ENCODE results near the gene EIF1B.

EIF1B gene

DNA sequence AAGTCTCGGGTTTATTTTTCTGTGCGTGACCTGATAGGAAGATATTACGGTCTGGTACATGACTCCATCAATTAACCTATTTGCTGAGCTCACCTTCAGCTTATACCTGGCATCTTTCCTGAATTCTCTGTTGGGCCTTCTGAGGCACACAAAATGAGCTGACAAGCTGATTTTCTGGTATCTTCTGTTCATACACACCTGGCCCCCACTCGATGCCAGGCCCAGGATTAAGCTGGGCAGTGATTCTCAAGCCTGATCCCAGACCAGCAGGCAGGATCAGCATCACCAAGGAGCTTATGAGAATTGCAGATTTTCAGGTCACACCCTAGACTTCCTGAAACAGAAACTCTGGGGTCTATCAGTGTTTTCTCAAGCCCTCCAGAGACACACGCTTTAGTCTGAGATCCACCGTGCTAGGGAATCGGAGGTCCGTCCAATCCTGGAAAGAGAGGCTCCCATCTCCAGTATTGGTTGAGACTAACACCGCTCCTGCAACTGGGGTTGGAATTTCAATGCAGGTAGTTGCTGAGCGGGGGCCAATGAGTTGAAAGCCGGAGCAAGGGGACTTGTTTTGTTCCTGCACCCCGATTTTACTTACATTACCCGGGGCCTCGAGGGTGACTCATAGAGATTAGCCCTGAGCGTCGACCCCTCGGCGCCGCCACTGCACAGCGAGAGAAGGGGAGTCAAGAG is 636 bp upstream of the EIF1B start:
- in situ Hi-C loops (cut with HindIII; ENCODE audit: low sequenced_read_pairs) = no loop called here

DNA sequence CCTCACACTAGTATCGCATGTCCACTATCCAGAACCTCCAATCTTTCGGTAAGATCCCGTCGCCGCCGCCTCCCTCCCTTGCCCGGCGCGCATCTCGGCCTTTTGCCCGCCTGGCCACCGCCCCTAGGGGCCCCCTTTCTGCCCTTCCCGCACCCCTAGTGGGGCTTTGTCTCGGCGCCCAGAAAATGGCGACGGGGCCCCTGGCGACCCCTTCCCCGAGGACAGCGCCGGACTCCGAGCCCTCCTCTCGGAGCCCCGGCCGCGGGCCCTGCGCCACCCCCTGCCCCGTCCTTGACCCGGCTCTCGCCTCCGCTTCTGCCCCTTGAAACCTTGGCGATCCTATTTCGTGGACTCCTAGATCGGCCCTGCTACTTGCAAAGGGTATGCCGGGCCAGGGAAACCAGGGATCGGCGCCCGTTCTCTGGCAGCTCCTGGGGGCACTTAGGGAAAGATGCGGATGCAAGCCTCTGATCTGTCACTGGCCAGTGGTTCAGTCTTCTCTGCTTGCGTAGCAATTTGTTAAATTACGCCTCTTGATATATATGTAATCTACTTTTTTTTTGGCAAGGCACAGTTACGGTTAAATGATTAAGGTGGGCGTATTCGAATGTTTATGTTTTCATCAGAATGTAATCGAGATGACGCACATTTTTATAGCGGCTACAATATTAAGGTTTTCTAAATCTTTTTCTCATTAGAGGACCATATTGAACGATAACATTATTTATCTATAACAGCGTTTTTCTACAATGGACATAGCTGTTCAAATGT is 603 bp downstream of the EIF1B start:
- in situ Hi-C loops (cut with HindIII; ENCODE audit: low sequenced_read_pairs) = no loop called here

GRCh38 chr3:40310705-40311104 is 1.2 kb downstream of the EIF1B start:
- in situ Hi-C loops (cut with HindIII; ENCODE audit: low sequenced_read_pairs) = no loop called here

DNA sequence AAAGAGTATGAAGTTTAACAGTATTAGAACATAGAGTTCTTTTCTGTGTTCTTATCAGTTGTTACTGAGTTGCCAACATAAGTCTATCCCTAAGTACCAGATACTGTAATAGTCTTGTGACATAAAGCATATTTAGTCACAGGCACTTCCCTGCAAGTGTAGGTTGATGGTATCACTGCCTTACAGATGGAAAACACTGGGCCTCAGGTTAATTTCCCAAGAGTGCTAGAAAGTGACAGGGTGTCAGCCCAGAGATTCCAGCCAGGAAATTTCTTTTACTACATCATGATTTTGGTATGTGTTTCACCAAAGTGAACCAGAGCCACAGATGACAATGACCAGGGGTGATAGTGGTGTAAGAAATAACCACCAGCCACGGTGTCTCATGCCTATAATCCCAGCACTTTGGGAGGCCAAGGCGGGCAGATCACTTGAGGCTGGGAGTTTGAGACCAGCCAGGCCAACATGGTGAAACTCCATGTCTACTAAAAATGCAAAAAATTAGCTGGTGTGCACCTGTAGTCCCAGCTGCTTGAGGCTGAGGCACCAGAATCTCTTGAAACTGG is 3.2 kb downstream of the EIF1B start:
- in situ Hi-C loops (cut with HindIII; ENCODE audit: low sequenced_read_pairs) = no loop called here

DNA sequence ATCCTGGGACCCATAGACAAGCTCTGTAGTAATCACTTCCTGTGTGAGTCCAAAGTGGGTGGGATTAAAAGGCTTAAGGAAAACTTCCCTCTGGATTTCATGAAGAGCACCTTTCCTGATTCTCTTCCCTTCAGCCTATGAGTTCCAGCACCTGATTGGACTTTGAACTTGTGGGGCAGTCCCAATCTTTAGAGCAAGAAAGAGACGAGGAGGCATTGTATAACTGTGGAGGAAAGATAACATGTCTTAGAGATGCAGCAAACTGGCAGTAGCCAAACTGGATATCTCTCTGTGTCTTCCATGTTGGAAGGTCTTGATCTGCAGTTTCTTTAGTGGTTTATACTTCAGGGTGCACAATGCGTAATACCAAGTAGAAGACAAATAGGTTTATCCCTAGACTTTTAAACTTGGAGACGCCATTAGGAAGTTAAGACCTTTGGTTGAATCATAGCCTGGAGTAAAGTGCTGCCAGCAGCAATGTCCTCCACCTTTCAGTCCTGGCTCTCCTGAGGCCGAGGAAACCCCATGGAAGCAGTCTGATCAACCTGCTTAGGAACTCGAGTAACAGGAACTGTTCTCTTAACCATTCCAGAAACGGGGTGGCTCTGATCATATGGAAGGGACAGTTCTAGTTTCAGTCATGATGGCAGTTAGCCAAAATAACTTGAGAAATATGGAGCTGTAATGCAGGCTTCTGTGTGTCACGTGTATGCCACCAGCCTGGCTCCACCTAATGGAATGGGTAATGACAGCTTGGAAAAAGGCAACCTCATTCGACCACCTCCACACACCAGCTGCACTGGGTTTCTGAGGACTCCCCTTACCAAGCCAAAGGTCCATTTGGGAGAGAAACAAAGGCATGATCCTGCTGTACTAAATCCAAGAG is 4.7 kb downstream of the EIF1B start:
- in situ Hi-C loops (cut with HindIII; ENCODE audit: low sequenced_read_pairs) = no loop called here

DNA sequence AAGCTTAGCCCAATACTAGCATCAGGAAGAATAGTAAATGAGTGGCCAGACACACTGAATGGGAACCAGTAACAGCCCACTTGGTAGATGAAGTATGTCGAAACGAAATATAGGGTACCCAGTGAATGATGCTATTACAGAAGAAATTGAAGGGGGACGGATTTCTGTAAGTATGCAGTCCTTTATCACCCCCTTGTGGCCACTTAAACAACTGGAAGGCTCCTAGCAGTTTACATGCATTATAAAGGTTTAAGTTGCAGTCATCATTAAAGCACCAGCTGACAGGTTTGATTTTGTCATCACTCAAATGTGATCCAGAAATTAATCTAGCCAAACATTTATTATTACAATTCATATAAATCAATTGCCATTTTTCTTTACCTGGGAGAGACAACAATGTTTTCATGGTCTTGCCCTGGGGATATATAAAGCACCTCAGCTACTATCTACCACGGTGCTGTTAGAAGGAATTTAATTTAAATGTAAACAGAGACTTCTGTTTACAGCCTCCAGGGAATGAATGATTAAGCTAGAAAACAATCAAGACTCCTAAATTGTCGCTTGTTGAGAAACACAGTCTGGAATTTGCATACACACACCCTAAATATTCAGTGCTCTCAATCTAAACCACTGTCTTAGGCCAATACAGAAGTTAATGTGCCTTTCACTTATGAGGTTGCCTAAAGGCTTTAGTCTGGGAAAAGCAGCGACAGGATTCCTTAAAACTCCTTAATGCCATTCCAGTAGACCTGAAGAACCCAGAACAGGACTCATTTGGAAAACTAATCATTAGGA is 7.8 kb downstream of the EIF1B start:
- in situ Hi-C loops (cut with HindIII; ENCODE audit: low sequenced_read_pairs) = no loop called here

DNA sequence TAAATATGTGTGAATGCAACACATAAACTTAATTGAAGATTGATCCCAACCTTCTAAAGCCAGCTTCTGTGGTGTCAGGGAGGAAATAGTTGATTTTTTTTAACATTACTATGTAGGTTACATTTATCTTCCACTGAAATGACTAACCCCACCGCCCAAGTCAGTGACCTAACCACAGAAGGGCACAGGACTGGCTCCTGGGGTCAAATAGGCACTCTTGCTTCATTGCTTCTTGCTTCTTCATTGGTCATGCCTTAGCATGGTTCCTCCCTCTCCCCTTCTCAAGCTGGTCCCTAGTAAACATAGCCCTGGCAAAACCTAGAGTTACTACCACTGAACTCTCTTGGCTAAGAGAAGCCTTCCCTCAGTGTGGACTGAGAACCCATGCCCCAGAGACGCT is 12.3 kb downstream of the EIF1B start:
- in situ Hi-C loops (cut with HindIII; ENCODE audit: low sequenced_read_pairs) = no loop called here

DNA sequence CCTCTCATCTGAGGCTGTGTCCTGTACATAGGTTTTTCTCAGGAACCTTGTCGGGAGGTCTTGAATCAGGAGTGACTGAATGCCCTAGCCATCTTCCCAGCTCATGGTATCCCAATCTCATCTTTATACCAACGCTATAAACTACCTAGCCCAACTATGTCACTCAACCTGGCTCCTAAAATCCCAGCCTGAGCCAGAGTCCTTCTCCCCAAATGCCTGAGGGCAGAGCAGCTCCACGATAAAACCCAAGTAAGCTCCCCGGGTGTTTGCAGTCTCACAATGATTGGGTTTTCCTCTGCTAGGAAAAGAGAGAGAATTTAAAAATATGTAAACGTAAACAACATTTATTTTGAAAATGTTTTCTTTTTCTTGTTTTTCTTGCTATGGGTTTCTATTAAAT is 14.4 kb downstream of the EIF1B start:
- in situ Hi-C loops (cut with HindIII; ENCODE audit: low sequenced_read_pairs) = no loop called here

DNA sequence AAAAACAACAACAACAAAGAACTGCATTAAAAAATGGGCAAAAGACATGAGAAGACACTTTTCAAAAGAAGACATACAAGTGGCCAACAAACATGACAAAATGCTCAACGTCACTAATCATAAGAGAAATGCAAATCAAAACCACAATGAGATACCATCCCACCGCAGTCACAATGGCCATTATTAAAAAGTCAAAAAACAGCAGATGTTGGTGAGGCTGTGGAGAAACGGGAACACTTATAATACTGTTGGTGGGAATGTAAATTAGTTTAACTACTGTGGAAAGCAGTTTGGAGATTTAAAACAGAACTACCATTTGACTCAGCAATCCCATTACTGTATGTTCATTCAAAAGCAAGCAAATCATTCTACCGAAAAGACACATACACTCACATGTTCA is 15.1 kb downstream of the EIF1B start:
- in situ Hi-C loops (cut with HindIII; ENCODE audit: low sequenced_read_pairs) = no loop called here

DNA sequence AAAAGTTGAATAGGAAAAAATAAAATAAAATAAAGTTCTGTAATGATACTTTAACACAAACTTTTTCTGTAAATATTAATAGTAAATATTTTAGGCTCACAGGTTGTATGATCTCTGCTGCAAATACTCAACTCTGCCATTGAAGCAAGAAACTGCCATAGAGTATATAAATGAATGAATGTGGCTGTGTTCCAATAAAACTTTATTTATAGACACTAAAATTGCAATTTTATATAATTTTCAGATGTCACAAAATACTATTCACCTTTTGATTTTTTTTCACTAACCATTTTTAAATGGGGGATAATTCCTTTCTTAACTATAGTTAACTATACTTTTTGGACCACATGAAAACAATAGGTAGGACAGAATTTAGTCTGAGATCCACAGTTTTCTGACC is 16.0 kb downstream of the EIF1B start:
- in situ Hi-C loops (cut with HindIII; ENCODE audit: low sequenced_read_pairs) = no loop called here

DNA sequence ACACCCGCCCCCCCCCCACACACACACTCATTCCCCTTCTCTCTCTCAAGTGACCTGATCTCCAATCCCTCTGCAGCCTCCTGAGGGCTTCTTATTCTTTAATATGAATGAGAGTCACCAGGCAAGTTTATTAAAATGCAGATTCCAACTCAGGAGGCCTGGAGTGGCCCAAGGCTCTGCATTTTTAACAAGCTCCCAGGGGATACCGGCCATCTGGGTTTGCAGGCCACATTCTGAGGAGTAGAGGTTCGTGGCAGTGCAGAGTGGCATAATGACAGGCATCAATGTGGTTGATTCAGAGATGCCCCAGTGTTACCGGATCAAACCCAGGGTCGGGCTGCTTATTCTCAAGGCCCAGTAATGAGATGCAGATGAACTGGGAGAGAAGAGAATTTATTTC is 18.9 kb downstream of the EIF1B start:
- in situ Hi-C loops (cut with HindIII; ENCODE audit: low sequenced_read_pairs) = no loop called here

DNA sequence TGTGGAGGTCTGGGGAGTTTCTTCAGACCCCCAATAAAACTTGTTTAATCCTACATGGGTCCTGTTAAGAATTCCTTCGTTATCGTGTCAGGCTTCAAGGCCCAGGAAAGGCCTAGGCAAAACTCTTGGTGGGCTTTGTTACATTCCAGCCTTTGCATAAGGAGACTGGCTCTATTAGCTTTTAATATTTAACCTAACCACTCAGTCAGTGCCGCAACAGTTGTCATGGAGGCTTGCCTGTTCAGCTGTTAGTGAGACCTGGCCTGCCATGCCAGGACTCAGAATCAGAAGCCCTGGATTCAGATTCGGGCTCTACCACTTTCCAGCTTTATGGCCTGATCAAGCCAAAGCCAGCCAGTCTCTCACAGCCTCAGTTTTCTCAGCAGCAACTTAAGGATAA is 19.6 kb downstream of the EIF1B start:
- in situ Hi-C loops (cut with HindIII; ENCODE audit: low sequenced_read_pairs) = no loop called here

- in situ Hi-C loops (cut with HindIII; ENCODE audit: low sequenced_read_pairs) = no loop called here
These were observed 23.2 kb downstream of the EIF1B start for GRCh38 chr3:40332684-40333083.

- in situ Hi-C loops (cut with HindIII; ENCODE audit: low sequenced_read_pairs) = no loop called here
These were observed 23.9 kb downstream of the EIF1B start for GRCh38 chr3:40333416-40333815.

DNA sequence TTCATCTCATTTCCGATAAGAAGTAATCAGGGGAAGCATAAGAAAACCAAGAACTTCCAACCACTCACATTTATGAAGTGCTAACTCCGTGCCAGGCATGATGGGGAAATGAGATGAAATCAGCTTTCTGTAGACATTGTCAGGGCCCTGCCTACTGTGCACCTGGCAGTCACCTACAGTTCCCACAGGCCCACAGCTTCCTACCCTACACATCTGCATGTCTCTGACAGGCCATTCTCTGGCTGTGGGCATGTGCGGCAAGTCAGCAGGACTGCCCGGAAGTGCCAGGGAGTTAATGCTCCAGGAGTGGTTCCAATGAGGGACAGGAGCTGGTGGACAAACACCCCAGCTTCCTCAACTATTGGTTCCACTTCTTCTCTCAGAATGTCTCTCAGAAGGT is 24.3 kb downstream of the EIF1B start:
- in situ Hi-C loops (cut with HindIII; ENCODE audit: low sequenced_read_pairs) = no loop called here

DNA sequence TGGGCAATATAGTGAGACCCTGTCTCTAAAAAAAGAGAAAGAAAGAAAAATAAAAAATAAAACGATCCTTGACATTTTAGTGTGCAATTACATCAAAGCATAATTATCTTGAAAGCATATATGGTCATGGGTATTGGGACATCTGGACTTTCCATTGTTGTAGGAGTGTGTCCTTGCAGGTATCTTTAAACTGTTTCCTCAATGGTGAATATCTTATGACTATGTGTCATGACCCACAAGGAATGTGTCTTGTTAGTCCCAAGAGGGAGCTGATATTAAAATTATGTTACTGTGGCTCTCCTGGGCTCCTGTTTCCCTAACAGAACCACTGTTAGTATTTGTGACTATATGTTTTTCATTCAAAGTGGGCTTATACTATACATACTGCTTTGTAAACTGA is 26.6 kb downstream of the EIF1B start:
- in situ Hi-C loops (cut with HindIII; ENCODE audit: low sequenced_read_pairs) = no loop called here

GRCh38 chr3:40336511-40337135 is 27.1 kb downstream of the EIF1B start:
- in situ Hi-C loops (cut with HindIII; ENCODE audit: low sequenced_read_pairs) = no loop called here

- in situ Hi-C loops (cut with HindIII; ENCODE audit: low sequenced_read_pairs) = no loop called here
These were observed 27.9 kb downstream of the EIF1B start for GRCh38 chr3:40337136-40338108.

DNA sequence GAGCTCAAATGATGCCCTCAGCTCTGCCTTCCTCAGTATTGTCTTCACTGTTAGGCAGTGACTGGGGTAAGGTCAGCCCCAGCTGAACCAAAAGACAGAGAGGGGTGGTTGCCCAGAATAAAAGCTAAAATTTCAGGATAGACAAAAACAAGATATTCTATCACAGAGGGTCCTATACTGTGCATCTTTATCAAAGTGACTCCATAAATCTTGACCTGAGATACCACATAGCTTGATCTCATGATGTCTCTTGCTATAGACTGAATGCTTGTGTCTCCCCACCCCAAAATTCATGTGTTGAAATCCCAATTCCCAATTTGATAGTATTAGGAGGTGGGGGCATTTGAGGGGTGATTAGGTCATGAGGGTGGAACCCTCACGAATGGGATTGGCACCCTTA is 30.4 kb downstream of the EIF1B start:
- in situ Hi-C loops (cut with HindIII; ENCODE audit: low sequenced_read_pairs) = no loop called here
